ENCODE data around the gene HTT.

The HTT gene

DNA sequence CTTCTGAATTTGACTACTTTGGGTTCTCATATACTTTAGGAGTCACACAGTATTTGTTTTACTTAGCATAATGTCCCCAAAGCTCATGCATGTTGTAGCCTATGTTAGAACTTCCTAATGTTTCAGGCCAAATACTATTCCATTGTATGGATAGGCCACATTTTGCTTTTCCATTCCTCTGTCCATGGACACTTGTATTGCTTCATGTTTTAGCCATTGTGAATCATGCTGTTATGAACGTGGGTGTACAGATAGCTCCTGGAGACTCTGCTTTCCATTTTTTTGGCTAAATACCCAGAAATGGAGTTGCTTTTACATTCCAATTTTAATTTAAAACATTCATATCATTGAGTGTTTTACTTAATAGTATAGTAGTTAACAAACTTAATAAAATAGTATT is 54.5 kb downstream of the HTT start:
- TF ChIP-seq, protein P1, sequence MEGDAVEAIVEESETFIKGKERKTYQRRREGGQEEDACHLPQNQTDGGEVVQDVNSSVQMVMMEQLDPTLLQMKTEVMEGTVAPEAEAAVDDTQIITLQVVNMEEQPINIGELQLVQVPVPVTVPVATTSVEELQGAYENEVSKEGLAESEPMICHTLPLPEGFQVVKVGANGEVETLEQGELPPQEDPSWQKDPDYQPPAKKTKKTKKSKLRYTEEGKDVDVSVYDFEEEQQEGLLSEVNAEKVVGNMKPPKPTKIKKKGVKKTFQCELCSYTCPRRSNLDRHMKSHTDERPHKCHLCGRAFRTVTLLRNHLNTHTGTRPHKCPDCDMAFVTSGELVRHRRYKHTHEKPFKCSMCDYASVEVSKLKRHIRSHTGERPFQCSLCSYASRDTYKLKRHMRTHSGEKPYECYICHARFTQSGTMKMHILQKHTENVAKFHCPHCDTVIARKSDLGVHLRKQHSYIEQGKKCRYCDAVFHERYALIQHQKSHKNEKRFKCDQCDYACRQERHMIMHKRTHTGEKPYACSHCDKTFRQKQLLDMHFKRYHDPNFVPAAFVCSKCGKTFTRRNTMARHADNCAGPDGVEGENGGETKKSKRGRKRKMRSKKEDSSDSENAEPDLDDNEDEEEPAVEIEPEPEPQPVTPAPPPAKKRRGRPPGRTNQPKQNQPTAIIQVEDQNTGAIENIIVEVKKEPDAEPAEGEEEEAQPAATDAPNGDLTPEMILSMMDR (IDR thresholded peaks at IDR 0.05; ENCODE audit: insufficient read depth, low read length, poor library complexity, severe bottlenecking) = no peak
- Histone ChIP-seq H3K36me3 (ENCODE audit: control insufficient read depth, insufficient read depth, low read length) (peaks cover 29% of the 10 kb centered on the region), H3K4me3 (replicated peaks; ENCODE audit: low read depth, low read length) (no peak overlapping the region), H3K27me3 (replicated peaks; ENCODE audit: control insufficient read depth, insufficient read depth, low read length) (no peaks in the 10 kb centered on the region)
- no peak for DNase-seq (ENCODE audit: extremely low read depth, insufficient read length)

DNA sequence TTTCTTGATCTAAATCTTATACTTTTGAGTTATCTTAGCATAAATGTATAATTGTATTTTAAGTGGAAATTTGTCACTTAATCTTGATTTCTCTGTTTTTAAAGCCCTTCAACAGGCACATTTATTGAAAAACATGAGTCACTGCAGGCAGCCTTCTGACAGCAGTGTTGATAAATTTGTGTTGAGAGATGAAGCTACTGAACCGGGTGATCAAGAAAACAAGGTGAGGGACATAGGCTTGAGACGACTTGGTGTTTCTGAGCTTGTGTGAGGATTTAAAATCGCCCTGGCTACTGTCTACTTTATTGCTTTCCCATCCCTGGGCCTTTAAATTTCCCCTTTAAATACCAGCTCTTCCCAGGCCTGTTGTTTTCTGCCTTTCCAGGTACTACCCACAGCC is 55.7 kb downstream of the HTT start:
- H3K27me3 ChIP-seq (replicated peaks; ENCODE audit: control insufficient read depth, insufficient read depth, low read length) = no peaks in the 10 kb centered on the region
- no peak overlapping the region for H3K4me3 ChIP-seq (replicated peaks; ENCODE audit: low read depth, low read length)
- TF ChIP-seq, protein P1 (IDR thresholded peaks at IDR 0.05; ENCODE audit: insufficient read depth, low read length, poor library complexity, severe bottlenecking) = no peak
- DNase-seq (ENCODE audit: extremely low read depth, insufficient read length) = no peak
- peaks cover 32% of the 10 kb centered on the region for H3K36me3 ChIP-seq (ENCODE audit: control insufficient read depth, insufficient read depth, low read length)

DNA sequence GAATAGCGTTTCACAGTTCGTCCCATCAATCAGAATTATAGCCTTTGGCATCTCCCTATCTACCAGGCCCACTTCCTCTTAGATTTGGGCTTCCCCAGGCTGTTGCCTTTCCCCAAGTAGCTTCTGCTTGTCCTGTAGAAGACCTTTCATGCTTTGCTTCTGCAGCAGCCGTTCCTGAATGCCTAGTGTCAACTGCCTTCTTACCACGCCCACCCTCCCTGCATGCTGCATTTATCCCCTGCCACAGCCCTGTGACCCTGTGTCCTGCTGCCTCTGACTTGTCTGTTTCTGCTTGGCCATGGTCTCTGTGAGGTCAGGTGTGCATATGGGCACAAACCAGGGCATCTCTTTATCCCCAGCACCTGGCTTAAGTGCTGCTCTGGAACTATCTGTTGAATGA is 56.3 kb downstream of the HTT start:
- TF ChIP-seq, protein P1 (IDR thresholded peaks at IDR 0.05; ENCODE audit: insufficient read depth, low read length, poor library complexity, severe bottlenecking) = no peak
- Histone ChIP-seq H3K27me3 (replicated peaks; ENCODE audit: control insufficient read depth, insufficient read depth, low read length) (no peaks in the 10 kb centered on the region), H3K4me3 (replicated peaks; ENCODE audit: low read depth, low read length) (no peak overlapping the region), H3K36me3 (ENCODE audit: control insufficient read depth, insufficient read depth, low read length) (peaks cover 28% of the 10 kb centered on the region)
- DNase-seq (ENCODE audit: extremely low read depth, insufficient read length) = no peak

DNA sequence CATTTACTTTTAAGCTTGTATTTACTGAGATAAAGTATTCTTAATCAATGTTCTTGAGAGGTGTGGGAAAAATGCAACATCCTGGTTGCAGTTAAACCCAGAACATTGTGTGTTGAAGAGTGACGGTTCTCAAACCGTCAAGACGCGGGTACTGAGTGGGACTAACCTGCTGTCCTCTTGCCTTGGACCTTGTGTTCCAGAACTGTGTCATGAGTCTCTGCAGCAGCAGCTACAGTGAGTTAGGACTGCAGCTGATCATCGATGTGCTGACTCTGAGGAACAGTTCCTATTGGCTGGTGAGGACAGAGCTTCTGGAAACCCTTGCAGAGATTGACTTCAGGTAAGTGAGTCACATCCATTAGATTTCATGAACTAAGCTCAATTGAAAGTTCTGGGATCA is 59.7 kb downstream of the HTT start:
- Histone ChIP-seq H3K4me3 (replicated peaks; ENCODE audit: low read depth, low read length) (no peak overlapping the region), H3K27me3 (replicated peaks; ENCODE audit: control insufficient read depth, insufficient read depth, low read length) (no peaks in the 10 kb centered on the region), H3K36me3 (ENCODE audit: control insufficient read depth, insufficient read depth, low read length) (peaks cover 22% of the 10 kb centered on the region)
- TF ChIP-seq, protein P1 (IDR thresholded peaks at IDR 0.05; ENCODE audit: insufficient read depth, low read length, poor library complexity, severe bottlenecking) = no peak
- DNase-seq (ENCODE audit: extremely low read depth, insufficient read length) = no peak

DNA sequence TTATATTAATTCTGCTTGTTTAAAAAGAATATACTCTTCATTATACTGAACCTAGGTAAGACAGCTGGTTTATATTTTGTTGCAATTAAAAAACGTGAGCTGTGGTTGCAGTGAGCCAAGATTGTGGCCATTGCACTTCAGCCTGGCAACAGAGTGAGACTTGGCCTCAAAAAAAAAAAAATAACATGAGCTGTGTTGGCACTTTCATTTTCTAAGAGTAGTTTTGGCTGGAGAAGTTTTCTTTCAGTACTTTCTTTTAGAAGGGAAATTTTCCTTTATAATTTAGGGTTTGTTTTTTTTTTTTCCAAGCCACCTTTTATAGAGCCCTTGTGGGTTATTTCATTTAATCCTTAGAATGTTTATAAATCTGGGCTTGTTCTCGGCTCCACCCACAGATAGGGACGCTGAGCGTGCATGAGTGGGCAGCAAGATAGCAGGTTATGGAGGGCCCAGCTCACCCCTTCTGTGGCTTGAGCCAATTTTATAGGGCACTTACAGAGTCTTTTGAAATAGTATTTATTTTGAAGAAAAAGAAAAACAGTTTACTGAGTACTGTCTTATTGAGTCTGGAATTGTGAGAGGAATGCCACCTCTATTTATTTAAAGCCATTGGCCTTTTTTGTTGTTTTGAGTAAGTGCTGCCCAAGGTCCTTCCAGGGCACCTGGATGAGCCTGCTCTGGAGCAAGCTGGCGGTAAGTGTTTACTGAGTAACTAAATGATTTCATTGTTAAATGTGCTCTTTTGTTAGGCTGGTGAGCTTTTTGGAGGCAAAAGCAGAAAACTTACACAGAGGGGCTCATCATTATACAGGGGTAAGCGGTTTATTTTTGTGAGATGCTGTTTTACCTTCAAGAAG is 60.9 kb downstream of the HTT start:
- peaks cover 21% of the 10 kb centered on the region for H3K36me3 ChIP-seq (ENCODE audit: control insufficient read depth, insufficient read depth, low read length)
- no peaks in the 10 kb centered on the region for H3K27me3 ChIP-seq (replicated peaks; ENCODE audit: control insufficient read depth, insufficient read depth, low read length)
- TF ChIP-seq, protein P1 (IDR thresholded peaks at IDR 0.05; ENCODE audit: insufficient read depth, low read length, poor library complexity, severe bottlenecking) = no peak
- H3K4me3 ChIP-seq (replicated peaks; ENCODE audit: low read depth, low read length) = no peak overlapping the region
- no peak for DNase-seq (ENCODE audit: extremely low read depth, insufficient read length)
